Neuron (in vitro differentiated cells): ENCODE measurements around the gene PCSK9.
"Not testable (repeated sequence)": the region's sequence is repeated elsewhere in the genome, so short reads cannot be mapped to it uniquely, and the experiment has no call there.

ENCODE experiments used
- H2AFZ ChIP-seq: one replicate; pipeline ENCODE4 v1.6.1; 2013; ENCODE audit warnings: low read depth, mild to moderate bottlenecking, inconsistent platforms, low read length, moderate library complexity
- H3K27me3 ChIP-seq: one replicate; pipeline ENCODE4 v1.6.1; 2013; ENCODE audit warnings: low read length; ENCODE audit not compliant: insufficient read depth
- H3K36me3 ChIP-seq: one replicate; pipeline ENCODE4 v1.6.1; 2013; ENCODE audit warnings: low read length; ENCODE audit not compliant: insufficient read depth
- H3K4me1 ChIP-seq: one replicate; pipeline ENCODE4 v1.6.1; 2013; ENCODE audit warnings: low read length; ENCODE audit not compliant: insufficient read depth
- H3K4me3 ChIP-seq: 2 replicates; pipeline ENCODE4 v1.5.1; 2013; ENCODE audit warnings: mild to moderate bottlenecking, low read length, moderate library complexity
- H3K9me3 ChIP-seq: one replicate; pipeline ENCODE4 v1.6.1; 2013; ENCODE audit warnings: low read length

Gene PCSK9

DNA sequence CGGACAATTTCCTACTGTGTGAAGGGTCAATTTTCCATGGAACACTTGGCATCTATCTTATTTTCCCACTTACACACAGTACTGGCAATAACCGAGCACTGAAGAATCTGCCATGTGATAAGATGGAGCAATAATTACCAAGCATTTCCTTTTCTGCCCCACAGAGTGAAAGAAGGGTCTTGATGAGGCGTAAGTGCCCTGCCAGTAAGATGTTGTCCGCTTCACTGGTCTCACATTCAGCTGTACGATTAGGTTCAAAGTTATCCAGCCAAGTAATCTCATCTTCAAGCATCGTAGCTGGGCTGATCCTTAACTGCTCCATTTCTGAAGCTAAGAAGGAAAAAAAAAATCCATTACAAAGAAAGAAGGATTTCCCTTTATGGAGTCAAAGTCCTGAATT lies 67.8 kb downstream of the PCSK9 start:
- H3K4me1 ChIP-seq: no peaks in the 10 kb centered on the region
- H2AFZ ChIP-seq: no peak overlapping the region
- no peak overlapping the region for H3K4me3 ChIP-seq
- H3K27me3 ChIP-seq: no peaks in the 10 kb centered on the region
- peaks cover 89% of the 10 kb centered on the region for H3K36me3 ChIP-seq
- H3K9me3 ChIP-seq: no peaks in the 10 kb centered on the region

DNA sequence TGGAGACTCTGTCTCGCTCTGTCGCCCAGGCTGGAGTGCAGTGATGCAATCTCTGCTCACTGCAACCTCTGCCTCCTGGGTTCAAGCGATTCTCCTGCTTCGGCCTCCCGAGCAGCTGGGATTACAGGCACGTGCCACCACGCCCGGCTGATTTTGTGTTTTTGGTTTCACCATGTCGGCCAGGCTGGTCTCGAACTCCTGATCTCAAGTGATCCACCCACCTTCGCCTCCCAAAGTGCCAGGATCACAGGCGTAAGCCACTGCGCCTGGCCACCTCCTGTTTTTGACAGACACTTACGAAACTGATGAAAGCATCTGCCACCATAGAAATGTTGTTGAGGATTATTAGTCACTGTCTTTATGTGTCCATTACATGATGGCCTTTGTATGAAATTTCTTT lies 69.7 kb downstream of the PCSK9 start:
- peaks cover 79% of the 10 kb centered on the region for H3K36me3 ChIP-seq
- H3K4me1 ChIP-seq, H2AFZ ChIP-seq, H3K9me3 ChIP-seq, H3K27me3 ChIP-seq, H3K4me3 ChIP-seq: not testable (repeated sequence)
